ENCODE results near the gene OBSCN. TPM values are rescaled to one million over a fixed set of nuclear protein-coding genes. Genes with fewer than 3 reads are reported as not detected.

The OBSCN gene
- total RNA-seq, 1 donor from 2014 or later = 28.6 TPM

DNA sequence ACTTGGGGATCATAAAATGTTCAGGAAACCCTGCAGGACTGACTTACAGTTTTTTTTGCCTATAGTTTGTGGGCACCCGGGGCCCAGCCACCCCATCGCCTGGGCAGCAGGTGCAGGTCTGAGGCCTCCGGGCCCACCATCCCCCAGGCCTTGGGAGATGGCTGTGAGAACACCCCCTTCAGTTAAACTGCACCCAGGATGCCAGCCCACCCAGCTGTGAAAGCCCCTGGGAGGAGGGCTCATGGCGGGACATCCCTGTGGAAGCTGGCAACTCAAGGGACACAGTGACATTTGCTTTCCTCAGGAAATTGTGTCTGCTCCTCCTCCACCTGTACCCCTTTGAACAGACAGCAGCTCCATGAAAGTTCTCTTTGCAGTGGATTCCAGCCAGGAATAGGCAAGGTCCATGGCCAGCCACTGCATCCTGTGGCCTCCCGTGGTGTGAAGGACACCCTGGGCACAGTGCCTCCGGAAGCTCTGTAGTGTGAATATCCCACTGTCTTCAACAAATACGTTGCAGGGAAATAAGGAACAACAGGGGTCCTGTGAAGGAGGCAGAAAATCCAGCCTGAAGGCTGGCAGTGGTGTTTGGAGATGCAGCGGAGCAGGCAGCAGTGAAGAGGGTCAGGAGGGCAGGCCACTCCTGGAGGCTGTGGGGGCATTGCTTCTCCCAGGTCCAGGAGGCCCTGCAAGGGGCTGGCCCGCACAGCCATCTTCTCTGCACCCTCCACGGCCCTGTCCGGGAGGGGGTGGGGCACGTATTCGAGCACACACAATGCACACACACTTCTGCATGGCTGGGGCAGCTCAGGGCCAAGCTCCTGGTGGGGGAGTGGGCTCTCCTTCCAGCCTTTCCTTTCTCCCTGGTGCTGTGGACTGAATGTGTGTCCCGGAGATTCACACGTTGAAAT, 2.1 kb upstream of the OBSCN start:
- Histone ChIP-seq H3K27me3 (no peaks in the 10 kb centered on the region), H3K36me3 (no peaks in the 10 kb centered on the region), H3K27ac (no peak overlapping the region), H3K4me1 (no peaks in the 10 kb centered on the region), H3K9me3 (no peaks in the 10 kb centered on the region), H3K4me3 (no peak overlapping the region)
- intact Hi-C loops (cut with DNase I) = no loop called here
- no peak for TF ChIP-seq CTCF (IDR thresholded peaks at IDR 0.05)
- peak in 1 of 2 donors; percentile 54 for DNase-seq (ENCODE audit: low spot score in 2 of 2)

GRCh38 chr1:228206582-228207351, 1.1 kb upstream of the OBSCN start:
- peak in 1 of 2 donors; percentile 60 for DNase-seq (ENCODE audit: low spot score in 2 of 2)
- H3K27me3 ChIP-seq = no peaks in the 10 kb centered on the region
- H3K4me3 ChIP-seq = no peak overlapping the region
- intact Hi-C loops (cut with DNase I) = no loop called here
- no peaks in the 10 kb centered on the region for H3K9me3 ChIP-seq
- H3K4me1 ChIP-seq = no peaks in the 10 kb centered on the region
- no peak for TF ChIP-seq CTCF (IDR thresholded peaks at IDR 0.05)
- no peaks in the 10 kb centered on the region for H3K36me3 ChIP-seq
- H3K27ac ChIP-seq = no peak overlapping the region

GRCh38 chr1:228207381-228207810, 448 bp upstream of the OBSCN start:
- Histone ChIP-seq H3K27ac (no peak overlapping the region), H3K9me3 (no peaks in the 10 kb centered on the region), H3K36me3 (no peaks in the 10 kb centered on the region), H3K4me1 (no peaks in the 10 kb centered on the region), H3K27me3 (no peaks in the 10 kb centered on the region), H3K4me3 (no peak overlapping the region)
- intact Hi-C loops (cut with DNase I) = no loop called here
- TF ChIP-seq CTCF (IDR thresholded peaks at IDR 0.05) = no peak
- DNase-seq (ENCODE audit: low spot score in 2 of 2) = peak in 1 of 2 donors; percentile 60

GRCh38 chr1:228208831-228209551, 1.1 kb downstream of the OBSCN start:
- TF ChIP-seq CTCF (IDR thresholded peaks at IDR 0.05) = no peak
- H3K4me1 ChIP-seq = peaks cover 8 to 13% of the 10 kb centered on the region in 2 donors
- H3K36me3 ChIP-seq = no peaks in the 10 kb centered on the region
- H3K27ac ChIP-seq = no peak overlapping the region
- no peak for DNase-seq (ENCODE audit: low spot score in 2 of 2)
- no peaks in the 10 kb centered on the region for H3K27me3 ChIP-seq
- intact Hi-C loops (cut with DNase I) = no loop called here
- no peaks in the 10 kb centered on the region for H3K9me3 ChIP-seq
- H3K4me3 ChIP-seq = no peak overlapping the region

- Histone ChIP-seq H3K27ac (no peak overlapping the region), H3K27me3 (no peaks in the 10 kb centered on the region), H3K4me1 (peaks cover 8 to 14% of the 10 kb centered on the region in 2 donors), H3K36me3 (no peaks in the 10 kb centered on the region), H3K9me3 (no peaks in the 10 kb centered on the region), H3K4me3 (no peak overlapping the region)
- no peak for TF ChIP-seq CTCF (IDR thresholded peaks at IDR 0.05)
- DNase-seq (ENCODE audit: low spot score in 2 of 2) = no peak
- intact Hi-C loops (cut with DNase I) = loop anchor here (5.0 to 10.0 kb wide), 2 partner anchors 68 to 195 kb away; partner anchors contain the start of gene TRIM11
Observed at GRCh38 chr1:228209657-228210056, 1.8 kb downstream of the OBSCN start.
